Transverse colon (tissue), 3 donors: ENCODE results near the gene ZNF333.

ENCODE experiments used
- EP300 ChIP-seq: sonication (generic); formaldehyde crosslinking; IDR thresholded peaks from one replicate; pipeline ENCODE4 v1.6.1; 2017; ENCODE audit warnings: antibody characterized with exemption, low read depth
- POLR2A ChIP-seq: fragments of 450-650 bp; IDR thresholded peaks from one replicate; pipeline ENCODE4 v1.6.1; 2016; ENCODE audit warnings: antibody characterized with exemption, mild to moderate bottlenecking, moderate library complexity
- TF ChIP-seq, protein P1 (sequence below), 5 experiments: fragments of 200-600 bp in 3 of 5; fragments of 450-650 bp in 2 of 5; sonication (generic) in 3 of 5; IDR thresholded peaks; 1 replicate in 2 of 5; 2 replicates in 3 of 5; pipeline ENCODE4 v1.5.1; 2016 to 2017; ENCODE audit warnings: antibody characterized with exemption in 5 of 5, inconsistent platforms in 3 of 5, mild to moderate bottlenecking in 2 of 5, moderate library complexity in 1 of 5

- TF ChIP-seq POLR2A (no peak), EP300 (no peak)
- TF ChIP-seq, protein P1, sequence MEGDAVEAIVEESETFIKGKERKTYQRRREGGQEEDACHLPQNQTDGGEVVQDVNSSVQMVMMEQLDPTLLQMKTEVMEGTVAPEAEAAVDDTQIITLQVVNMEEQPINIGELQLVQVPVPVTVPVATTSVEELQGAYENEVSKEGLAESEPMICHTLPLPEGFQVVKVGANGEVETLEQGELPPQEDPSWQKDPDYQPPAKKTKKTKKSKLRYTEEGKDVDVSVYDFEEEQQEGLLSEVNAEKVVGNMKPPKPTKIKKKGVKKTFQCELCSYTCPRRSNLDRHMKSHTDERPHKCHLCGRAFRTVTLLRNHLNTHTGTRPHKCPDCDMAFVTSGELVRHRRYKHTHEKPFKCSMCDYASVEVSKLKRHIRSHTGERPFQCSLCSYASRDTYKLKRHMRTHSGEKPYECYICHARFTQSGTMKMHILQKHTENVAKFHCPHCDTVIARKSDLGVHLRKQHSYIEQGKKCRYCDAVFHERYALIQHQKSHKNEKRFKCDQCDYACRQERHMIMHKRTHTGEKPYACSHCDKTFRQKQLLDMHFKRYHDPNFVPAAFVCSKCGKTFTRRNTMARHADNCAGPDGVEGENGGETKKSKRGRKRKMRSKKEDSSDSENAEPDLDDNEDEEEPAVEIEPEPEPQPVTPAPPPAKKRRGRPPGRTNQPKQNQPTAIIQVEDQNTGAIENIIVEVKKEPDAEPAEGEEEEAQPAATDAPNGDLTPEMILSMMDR (IDR thresholded peaks at IDR 0.05), result no peak
Observed at GRCh38 chr19:14682084-14682483, 7.8 kb upstream of the ZNF333 start.
